Activated CD4-positive, alpha-beta T cell treated with anti-CD3 and anti-CD28 coated beads, Interleukin-2, amount 10 ng/mL, durations not matched to agents 7 days and 5 days (primary cell): ENCODE data around the gene CCDC92B. TPM values are rescaled to one million over a fixed set of nuclear protein-coding genes. Genes with fewer than 3 reads are reported as not detected.
A peak's percentile ranks its signal among the peaks of the same experiment; 100 is the strongest.

Source experiments
- CTCF ChIA-PET: fragments of 350-600 bp; sonication (Branson Sonifier 250); formaldehyde crosslinking; loops from one replicate; lab custom pipeline; 2021; ENCODE audit warnings: antibody characterized with exemption; lab: Charles Lee
- POLR2A ChIA-PET: fragments of 350-600 bp; sonication (Branson Sonifier 250); formaldehyde crosslinking; loops from one replicate; lab custom pipeline; 2021; ENCODE audit warnings: antibody characterized with exemption; lab: Charles Lee
- DNase-seq: peaks from one replicate; pipeline ENCODE4 v3.0.0-alpha.2; 2020
- H3K27ac Mint-ChIP-seq: one replicate; pipeline ENCODE4 v1.8.0; 2021; ENCODE audit warnings: mild to moderate bottlenecking, moderate library complexity, mixed read lengths
- H3K27me3 Mint-ChIP-seq: one replicate; pipeline ENCODE4 v1.8.0; 2021; ENCODE audit warnings: mixed read lengths
- H3K36me3 Mint-ChIP-seq: one replicate; pipeline ENCODE4 v1.8.0; 2021; ENCODE audit warnings: low read depth, mixed read lengths
- H3K4me1 Mint-ChIP-seq: one replicate; pipeline ENCODE4 v1.8.0; 2021; ENCODE audit warnings: mixed read lengths
- H3K4me3 Mint-ChIP-seq: one replicate; pipeline ENCODE4 v1.8.0; 2021; ENCODE audit warnings: mild to moderate bottlenecking, moderate library complexity, mixed read lengths
- H3K9me3 Mint-ChIP-seq: one replicate; pipeline ENCODE4 v1.8.0; 2021; ENCODE audit warnings: mixed read lengths
- total RNA-seq, 2 experiments: library from RNA; stranded (reverse); gene quantifications; one replicate each; pipeline ENCODE4 v1.2.3, GENCODE V29; 2021

The CCDC92B gene
- total RNA-seq, 2 experiments from 2014 or later: 0.08 TPM; not detected in 1

DNA sequence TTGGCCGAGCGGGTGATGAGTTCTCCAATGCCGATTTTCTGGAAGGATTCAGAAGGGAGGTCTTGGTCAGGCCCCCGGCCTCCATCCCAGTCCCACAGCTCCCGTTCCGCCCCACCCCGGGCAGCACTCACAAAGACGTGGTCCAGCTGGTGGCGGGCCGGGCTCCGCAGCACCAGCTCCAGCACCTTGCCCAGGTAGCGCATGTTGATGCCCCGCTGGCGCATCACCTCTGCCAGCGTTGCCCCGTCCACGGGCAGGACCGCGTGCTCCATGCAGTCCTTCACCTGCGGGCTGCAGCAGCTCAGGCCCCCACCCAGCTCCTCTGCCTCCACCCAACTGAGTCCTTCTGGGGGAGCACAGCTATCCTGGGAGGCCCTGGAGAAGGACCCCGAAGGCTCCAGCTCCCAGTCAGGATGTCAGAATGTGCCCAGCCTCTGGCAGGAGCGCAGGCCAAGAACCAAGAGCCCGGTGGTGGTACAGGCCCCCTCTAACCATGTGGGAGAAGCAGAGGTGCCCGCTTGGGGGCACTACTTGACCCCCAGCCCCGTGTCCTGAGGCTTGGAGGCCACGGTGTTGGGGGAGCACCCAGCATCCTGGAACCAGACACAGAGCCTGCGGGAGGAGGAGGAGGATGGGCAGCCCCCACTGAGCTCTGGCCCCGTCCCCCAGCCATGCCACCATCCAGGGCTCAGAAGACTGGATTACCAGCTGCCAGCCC is 54.0 kb downstream of the CCDC92B start:
- POLR2A ChIA-PET: no interaction called here
- DNase-seq: no peak
- Mint-ChIP-seq H3K4me1 (no peaks in the 10 kb centered on the region), H3K4me3 (no peak overlapping the region), H3K27ac (no peak overlapping the region), H3K27me3 (no peaks in the 10 kb centered on the region), H3K36me3 (peaks cover 13% of the 10 kb centered on the region), H3K9me3 (no peaks in the 10 kb centered on the region)
- CTCF ChIA-PET: interaction anchor here (1.4 kb wide), 1 partner anchor 11 kb away, joined by 5 read pairs; no protein-coding TSS in a partner anchor

GRCh38 chr17:2694381-2695242 is 54.8 kb downstream of the CCDC92B start:
- no peaks in the 10 kb centered on the region for H3K27me3 Mint-ChIP-seq
- DNase-seq: no peak
- POLR2A ChIA-PET: interaction anchor here (0.6 kb wide), 1 partner anchor 354 kb away, joined by 5 read pairs; no protein-coding TSS in a partner anchor
- no peak overlapping the region for H3K4me3 Mint-ChIP-seq
- H3K27ac Mint-ChIP-seq: no peak overlapping the region
- H3K9me3 Mint-ChIP-seq: no peaks in the 10 kb centered on the region
- peaks cover 8% of the 10 kb centered on the region for H3K36me3 Mint-ChIP-seq
- CTCF ChIA-PET: interaction anchor here (1.4 kb wide), 1 partner anchor 11 kb away, joined by 5 read pairs; no protein-coding TSS in a partner anchor
- no peaks in the 10 kb centered on the region for H3K4me1 Mint-ChIP-seq

DNA sequence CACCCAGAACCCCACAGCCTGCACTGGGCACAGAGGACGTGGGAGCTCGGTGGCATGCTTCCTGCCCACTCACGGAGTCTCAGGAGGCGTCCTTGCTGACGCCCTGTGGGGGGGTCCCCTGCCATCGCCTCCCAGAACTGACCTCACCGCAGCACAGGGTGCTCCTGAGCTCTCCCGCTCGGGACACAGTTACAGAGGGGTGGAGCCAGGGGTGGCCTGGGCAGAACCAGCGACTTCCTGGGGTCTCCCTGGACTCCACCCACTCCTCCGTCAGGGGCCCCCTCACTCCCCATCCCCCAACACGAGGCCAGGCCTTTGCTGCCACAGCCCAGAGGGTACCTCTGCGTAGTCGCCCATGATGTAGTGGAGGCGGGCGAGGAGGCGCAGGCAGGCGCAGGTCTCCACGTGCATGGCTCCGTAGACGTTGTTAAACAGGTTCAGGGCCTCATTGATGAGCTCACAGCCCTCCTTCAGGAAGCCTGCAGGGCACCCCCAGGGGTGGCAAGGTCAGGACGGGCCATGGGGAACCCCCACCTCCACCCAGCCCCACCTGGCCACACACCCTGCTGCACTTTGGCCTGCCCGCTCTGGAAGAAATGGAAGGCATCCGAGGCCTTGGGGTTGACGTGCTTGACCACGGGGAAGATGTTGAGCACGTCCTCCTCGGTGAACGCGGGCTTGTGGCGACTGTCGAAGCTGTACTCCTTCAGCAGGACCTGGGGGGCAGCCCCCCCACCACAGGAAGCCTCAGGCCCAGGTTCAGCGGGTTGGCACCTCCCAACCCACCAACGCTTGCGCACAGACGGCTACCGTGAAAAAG is 55.7 kb downstream of the CCDC92B start:
- DNase-seq: no peak
- H3K27ac Mint-ChIP-seq: no peak overlapping the region
- POLR2A ChIA-PET: interaction anchor here (0.6 kb wide), 1 partner anchor 353 kb away, joined by 5 read pairs; no protein-coding TSS in a partner anchor
- H3K4me3 Mint-ChIP-seq: no peak overlapping the region
- H3K4me1 Mint-ChIP-seq: peaks cover 6% of the 10 kb centered on the region
- CTCF ChIA-PET: no interaction called here
- H3K9me3 Mint-ChIP-seq: no peaks in the 10 kb centered on the region
- H3K27me3 Mint-ChIP-seq: no peaks in the 10 kb centered on the region
- H3K36me3 Mint-ChIP-seq: peaks cover 12% of the 10 kb centered on the region

DNA sequence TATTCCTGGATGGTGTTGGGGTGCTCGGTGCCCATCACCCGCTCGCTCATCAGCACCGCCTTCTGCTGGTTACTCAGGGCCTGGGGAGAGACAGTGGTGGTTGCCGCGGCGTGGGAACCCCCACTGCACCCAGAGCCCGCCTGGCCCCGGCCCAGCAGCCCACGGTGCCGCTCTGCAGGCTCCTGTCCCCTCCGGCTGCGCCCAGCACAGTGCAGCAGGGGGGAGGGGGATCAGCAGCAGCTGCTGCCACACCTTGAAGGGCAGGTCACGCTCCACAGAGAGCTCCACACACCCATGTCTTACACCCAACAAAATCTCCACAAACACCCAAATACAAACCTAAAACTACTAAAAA is 56.7 kb downstream of the CCDC92B start:
- no peaks in the 10 kb centered on the region for H3K27me3 Mint-ChIP-seq
- peaks cover 13% of the 10 kb centered on the region for H3K4me1 Mint-ChIP-seq
- CTCF ChIA-PET: no interaction called here
- H3K27ac Mint-ChIP-seq: no peak overlapping the region
- no peak for DNase-seq
- H3K36me3 Mint-ChIP-seq: peaks cover 12% of the 10 kb centered on the region
- no peak overlapping the region for H3K4me3 Mint-ChIP-seq
- POLR2A ChIA-PET: no interaction called here
- no peaks in the 10 kb centered on the region for H3K9me3 Mint-ChIP-seq

DNA sequence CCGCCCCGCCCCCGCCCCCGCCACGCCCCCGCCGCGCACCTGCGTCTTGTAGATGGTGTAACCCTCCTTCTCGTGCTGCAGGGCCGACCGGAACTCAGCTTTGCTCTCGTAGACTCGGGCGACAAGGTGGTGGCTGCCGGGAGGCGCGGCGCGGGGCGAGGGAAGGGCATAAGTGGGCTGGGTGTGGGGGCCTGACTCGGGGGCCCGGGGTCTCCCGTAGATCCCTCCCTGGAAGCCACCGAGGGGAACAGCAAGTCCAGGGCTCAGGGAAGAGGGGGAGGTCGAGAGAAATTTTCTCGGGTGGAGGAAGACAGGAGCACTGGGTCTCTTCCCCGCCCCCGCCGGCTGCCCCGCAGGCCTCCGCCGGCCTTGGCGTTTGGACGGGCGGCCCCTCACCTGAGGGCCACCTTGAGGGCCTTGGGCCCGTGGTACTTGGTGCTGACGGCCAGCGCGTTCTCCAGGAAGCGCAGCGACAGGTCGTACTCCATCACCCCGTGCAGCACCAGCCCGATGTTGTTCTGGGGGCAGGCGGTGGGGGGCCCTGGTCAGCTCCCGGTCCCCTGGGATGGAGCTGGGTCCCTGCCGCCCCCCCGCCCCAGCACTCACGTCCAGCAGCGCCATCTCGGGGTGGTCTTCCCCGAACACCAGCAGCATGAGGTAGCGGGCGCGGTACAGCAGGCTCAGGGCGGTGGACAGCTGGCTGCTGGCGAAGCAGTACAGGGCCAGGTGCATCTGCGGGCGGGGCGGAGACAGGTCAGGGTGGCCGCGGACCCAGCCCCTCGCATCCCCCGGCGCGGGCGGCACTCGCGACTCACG is 57.3 kb downstream of the CCDC92B start:
- Mint-ChIP-seq H3K27me3 (no peaks in the 10 kb centered on the region), H3K27ac (peak overlapping the region; percentile 5)
- POLR2A ChIA-PET: no interaction called here

GRCh38 chr17:2691069-2691871 is 58.2 kb downstream of the CCDC92B start:
- no peak for DNase-seq
- CTCF ChIA-PET: no interaction called here
- Mint-ChIP-seq H3K9me3 (no peaks in the 10 kb centered on the region), H3K4me1 (peaks cover 18% of the 10 kb centered on the region), H3K27ac (no peak overlapping the region), H3K4me3 (no peak overlapping the region), H3K27me3 (no peaks in the 10 kb centered on the region), H3K36me3 (peaks cover 7% of the 10 kb centered on the region)
- POLR2A ChIA-PET: no interaction called here

More for the DNA sequence above, 57.3 kb downstream of the CCDC92B start:
- CTCF ChIA-PET: no interaction called here
- H3K36me3 Mint-ChIP-seq: peaks cover 12% of the 10 kb centered on the region
- DNase-seq: no peak
- no peaks in the 10 kb centered on the region for H3K9me3 Mint-ChIP-seq
- H3K4me1 Mint-ChIP-seq: peaks cover 15% of the 10 kb centered on the region
- no peak overlapping the region for H3K4me3 Mint-ChIP-seq

GRCh38 chr17:2690165-2691068 is 59.0 kb downstream of the CCDC92B start:
- POLR2A ChIA-PET: no interaction called here
- no peak for DNase-seq
- peaks cover 7% of the 10 kb centered on the region for H3K36me3 Mint-ChIP-seq
- H3K27me3 Mint-ChIP-seq: no peaks in the 10 kb centered on the region
- peak overlapping the region; percentile 50 for H3K27ac Mint-ChIP-seq
- no peaks in the 10 kb centered on the region for H3K9me3 Mint-ChIP-seq
- CTCF ChIA-PET: no interaction called here
- peaks cover 18% of the 10 kb centered on the region for H3K4me1 Mint-ChIP-seq
- peak overlapping the region; percentile 16 for H3K4me3 Mint-ChIP-seq

DNA sequence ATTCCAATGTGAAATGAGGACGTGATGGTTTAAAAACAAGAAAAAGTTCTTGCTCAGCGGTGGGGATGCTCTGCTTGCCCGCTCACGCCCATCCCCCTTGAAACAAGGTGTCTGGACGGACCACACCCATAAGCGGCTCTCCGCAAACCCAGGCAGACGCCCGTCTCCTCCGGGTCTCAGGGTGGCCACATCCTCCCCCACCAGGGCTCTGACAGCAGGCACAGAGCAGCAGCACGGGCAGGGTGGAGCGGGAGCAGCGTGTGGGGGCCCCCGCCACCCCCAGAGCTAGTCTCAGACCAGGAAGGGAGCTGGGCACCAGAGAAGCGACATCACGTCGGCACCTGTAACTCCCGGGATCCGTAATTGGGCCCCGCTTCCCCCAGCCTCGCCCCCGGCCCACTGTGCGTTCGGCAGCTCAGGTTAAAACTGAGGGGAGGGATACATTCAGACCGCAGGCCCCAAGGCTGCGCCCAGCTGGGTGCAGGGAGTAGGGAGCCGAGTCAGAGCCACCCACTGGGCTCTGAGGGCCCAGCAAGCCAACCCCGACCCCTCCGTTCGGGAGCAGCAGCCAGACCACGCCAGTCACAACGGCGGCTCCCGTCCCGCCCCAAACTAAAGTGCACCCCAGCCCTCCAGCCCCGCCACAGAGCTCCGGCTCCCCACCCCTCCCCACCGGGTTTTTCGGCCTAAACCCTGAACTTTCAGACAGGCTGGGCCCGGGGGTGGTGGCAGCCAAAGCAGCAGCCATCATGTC is 59.9 kb downstream of the CCDC92B start:
- ChIA-PET POLR2A (no interaction called here), CTCF (interaction anchor here (0.8 kb wide), 1 partner anchor 20 kb away, joined by 3 read pairs; no protein-coding TSS in a partner anchor)
- Mint-ChIP-seq H3K4me3 (peak overlapping the region; percentile 54), H3K27ac (peak overlapping the region; percentile 80), H3K27me3 (no peaks in the 10 kb centered on the region), H3K4me1 (peaks cover 18% of the 10 kb centered on the region), H3K36me3 (peaks cover 7% of the 10 kb centered on the region), H3K9me3 (no peaks in the 10 kb centered on the region)
- peak; percentile 61 for DNase-seq

DNA sequence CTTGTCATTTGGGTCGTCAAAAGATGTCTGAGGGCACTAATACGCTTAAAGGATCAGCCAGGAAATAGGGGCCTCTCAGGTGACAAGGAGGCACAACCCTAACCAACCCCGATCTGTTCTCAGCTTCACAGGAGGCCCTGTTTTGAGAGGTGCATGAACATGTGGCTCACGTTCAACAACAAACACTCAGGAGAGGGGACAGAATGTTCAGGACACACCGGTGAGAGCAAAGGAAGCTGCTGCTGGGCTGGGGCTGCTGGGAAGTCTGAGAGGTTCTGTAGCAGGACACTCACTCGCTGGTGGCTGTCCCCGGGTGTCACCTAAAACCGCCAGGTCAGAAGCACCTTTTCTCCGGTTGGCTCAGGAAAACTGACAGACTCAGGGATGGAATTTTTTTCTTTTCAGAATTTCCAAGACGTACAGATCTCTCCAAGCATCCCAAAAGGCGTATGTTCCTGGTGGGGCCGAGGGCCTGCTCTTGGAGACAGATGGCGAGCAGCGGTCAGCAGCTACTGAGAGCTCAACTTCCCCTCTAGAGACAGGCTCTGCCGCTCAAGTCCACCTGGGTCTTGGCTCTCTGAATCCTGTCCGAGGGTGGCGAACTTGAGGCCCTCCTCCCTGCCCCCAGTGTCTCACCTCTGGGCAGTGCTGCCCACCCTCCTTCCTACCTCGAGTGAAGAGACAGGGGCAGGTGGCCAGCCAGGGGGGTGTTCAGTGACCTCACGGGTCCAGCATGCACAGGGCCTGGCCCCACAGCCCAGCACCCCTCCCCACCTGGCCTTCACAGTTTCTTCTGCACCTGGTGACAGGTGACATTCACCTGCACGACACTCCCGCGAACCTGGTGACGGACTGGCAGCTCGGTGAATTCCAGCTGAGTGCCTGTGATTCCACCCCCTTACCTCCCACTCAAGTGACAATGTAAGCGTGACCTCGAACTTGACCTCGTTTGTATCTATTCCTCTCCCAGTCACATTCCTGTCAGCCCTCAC is 60.8 kb downstream of the CCDC92B start:
- Mint-ChIP-seq H3K4me3 (peak overlapping the region; percentile 54), H3K9me3 (no peaks in the 10 kb centered on the region), H3K27ac (peak overlapping the region; percentile 80), H3K27me3 (no peaks in the 10 kb centered on the region), H3K4me1 (peaks cover 18% of the 10 kb centered on the region), H3K36me3 (peaks cover 12% of the 10 kb centered on the region)
- ChIA-PET CTCF (interaction anchor here (0.8 kb wide), 1 partner anchor 21 kb away, joined by 3 read pairs; no protein-coding TSS in a partner anchor), POLR2A (no interaction called here)
- DNase-seq: no peak
